HCT116 (cell line): ENCODE results near the gene PARP14.

Experiments used
- CEBPB ChIP-seq: IDR thresholded peaks from 2 replicates; pipeline ENCODE4 v1.6.1; 2012; ENCODE audit warnings: low read depth
- CTCF ChIP-seq, 3 experiments: fragments of 200-600 bp in 1 of 3; sonication (generic) in 1 of 3; IDR thresholded peaks in 2 of 3; conservative IDR thresholded peaks in 1 of 3; 2 replicates each; pipeline ENCODE4 v1.5.1; 2012 to 2017; ENCODE audit warnings: low read depth in 2 of 3, low read length in 2 of 3, antibody characterized with exemption in 1 of 3, borderline replicate concordance in 1 of 3, control low read depth in 1 of 3, mild to moderate bottlenecking in 1 of 3, mixed read lengths in 1 of 3, mixed run types in 1 of 3, moderate library complexity in 1 of 3; ENCODE audit not compliant: insufficient read depth in 1 of 3
- ELF1 ChIP-seq: IDR thresholded peaks from 2 replicates; pipeline ENCODE4 v1.6.1; 2012; ENCODE audit warnings: low read depth, borderline replicate concordance
- EZH2 ChIP-seq: fragments of 200-600 bp; sonication (generic); IDR thresholded peaks from 2 replicates; pipeline ENCODE4 v1.6.1; 2017; ENCODE audit warnings: antibody characterized with exemption, mixed run types
- POLR2AphosphoS5 ChIP-seq: IDR thresholded peaks from 2 replicates; pipeline ENCODE4 v1.6.1; 2011; ENCODE audit warnings: mild to moderate bottlenecking, low read depth, low read length, moderate library complexity
- RAD21 ChIP-seq: IDR thresholded peaks from 2 replicates; pipeline ENCODE4 v1.6.1; 2012; ENCODE audit warnings: low read depth, mild to moderate bottlenecking
- REST ChIP-seq: IDR thresholded peaks from 2 replicates; pipeline ENCODE4 v1.6.1; 2012; ENCODE audit warnings: low read depth
- TCF7L2 ChIP-seq: IDR thresholded peaks from 2 replicates; pipeline ENCODE4 v1.7.0; 2011; ENCODE audit warnings: borderline replicate concordance, inconsistent platforms; ENCODE audit not compliant: insufficient read depth, insufficient read length; ENCODE audit errors: extremely low read depth

GRCh38 chr3:122635789-122636188 is 44.9 kb upstream of the PARP14 start:
- TF ChIP-seq ELF1 (no peak), RAD21 (no peak), EZH2 (no peak), POLR2AphosphoS5 (no peak), CTCF (IDR thresholded peaks at IDR 0.05 in 2 of 3, conservative IDR thresholded peaks at IDR 0.05 in 1 of 3; ENCODE audit: borderline replicate concordance in 1 of 3, insufficient read depth in 1 of 3, low read depth in 2 of 3, low read length in 2 of 3) (no peak), REST (no peak), CEBPB (no peak), TCF7L2 (no peak)
